ENCODE data around the gene PLCB4. TPM values are rescaled to one million over a fixed set of nuclear protein-coding genes. Genes with fewer than 3 reads are reported as not detected.

The PLCB4 gene
- total RNA-seq (2021): 14.9 and 18.6 TPM in 2 replicates
- Bru-seq, nascent RNA: percentile 68 among the genes with signal in this experiment
- BruChase-seq, experiment 1, labeled RNA remaining after a 2-hour chase: percentile 62 among the genes with signal in this experiment
- percentile 52 among the genes with signal in this experiment for BruChase-seq, experiment 2, labeled RNA remaining after a 6-hour chase
- long read RNA-seq, partial matches to known transcripts: 2 of 3 reads
- long read RNA-seq, other reads (novel, unspliced or antisense): 1 of 3 reads

DNA sequence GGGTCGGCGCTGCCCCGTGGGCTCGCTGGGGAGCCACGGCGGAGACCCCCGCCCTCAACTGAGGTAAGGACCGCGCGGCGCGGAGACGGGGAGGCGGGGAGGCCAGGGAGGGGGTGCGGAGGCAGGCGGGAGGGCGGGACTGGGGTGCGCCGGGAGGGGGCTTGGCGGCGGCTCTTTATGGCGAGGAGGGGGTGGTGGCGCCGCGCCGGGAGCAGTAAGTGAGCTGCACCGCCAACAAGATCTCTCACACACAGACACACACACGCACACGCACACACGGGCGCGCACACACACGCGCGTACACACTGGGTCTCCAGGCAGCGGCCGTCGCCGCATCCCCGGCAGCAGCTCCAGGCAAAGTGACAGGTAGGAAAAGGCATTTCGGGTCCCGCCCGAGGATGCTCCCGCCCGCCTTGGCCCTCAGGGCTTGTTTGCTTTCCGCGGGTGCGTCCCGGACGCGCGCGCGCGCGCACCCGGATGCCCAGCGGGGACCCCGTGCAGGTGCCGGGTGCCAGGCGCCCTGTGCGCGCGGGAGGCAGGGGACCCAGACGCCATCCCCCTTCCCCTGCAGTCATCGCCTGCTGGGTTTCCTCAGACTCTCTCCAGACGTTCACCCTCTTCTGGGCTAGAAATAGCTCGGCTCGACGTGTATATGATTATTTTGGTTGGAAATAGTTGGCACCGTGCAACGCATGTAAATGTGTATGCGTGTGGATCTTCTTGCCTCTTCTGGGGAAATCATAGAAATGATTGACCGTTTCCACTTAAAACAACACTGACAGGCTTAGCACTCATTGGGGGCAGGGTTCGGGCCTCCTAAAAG, at the start of gene PLCB4:
Gene PLCB4 (plus strand): TSS at position 247 of the 823 bp plus-strand sequence. CDS start 238,728 bp downstream, outside the sequence.
- Histone ChIP-seq H3K4me3 (peak within 1 kb of the TSS; percentile 67), H4K20me1 (ENCODE audit: insufficient read depth) (no peaks in the 10 kb centered on the region), H3K79me2 (ENCODE audit: low read depth) (peaks cover 17% of the 10 kb centered on the region; the same call in 1 of the 2 replicates), H3K36me3 (ENCODE audit: low read depth) (no peaks in the 10 kb centered on the region), H2AFZ (peak within 1 kb of the TSS; percentile 97), H3K27me3 (ENCODE audit: insufficient read depth, low read depth) (no peaks in the 10 kb centered on the region), H3K4me1 (replicated peaks; ENCODE audit: insufficient read depth) (peaks cover 19% of the 10 kb centered on the region), H3K9me2 (ENCODE audit: insufficient read depth) (no peaks in the 10 kb centered on the region), H3K27ac (peak within 1 kb of the TSS; percentile 25; the same call in 1 of the 2 replicates), H3K9me3 (ENCODE audit: insufficient read depth, low read depth) (no peaks in the 10 kb centered on the region), H3K4me2 (peak within 1 kb of the TSS; percentile 77), H3F3A (ENCODE audit: insufficient read depth, low read depth) (no peaks in the 10 kb centered on the region)
- DNase-seq: peak; percentile 76 to 84
- TF ChIP-seq, protein P1, sequence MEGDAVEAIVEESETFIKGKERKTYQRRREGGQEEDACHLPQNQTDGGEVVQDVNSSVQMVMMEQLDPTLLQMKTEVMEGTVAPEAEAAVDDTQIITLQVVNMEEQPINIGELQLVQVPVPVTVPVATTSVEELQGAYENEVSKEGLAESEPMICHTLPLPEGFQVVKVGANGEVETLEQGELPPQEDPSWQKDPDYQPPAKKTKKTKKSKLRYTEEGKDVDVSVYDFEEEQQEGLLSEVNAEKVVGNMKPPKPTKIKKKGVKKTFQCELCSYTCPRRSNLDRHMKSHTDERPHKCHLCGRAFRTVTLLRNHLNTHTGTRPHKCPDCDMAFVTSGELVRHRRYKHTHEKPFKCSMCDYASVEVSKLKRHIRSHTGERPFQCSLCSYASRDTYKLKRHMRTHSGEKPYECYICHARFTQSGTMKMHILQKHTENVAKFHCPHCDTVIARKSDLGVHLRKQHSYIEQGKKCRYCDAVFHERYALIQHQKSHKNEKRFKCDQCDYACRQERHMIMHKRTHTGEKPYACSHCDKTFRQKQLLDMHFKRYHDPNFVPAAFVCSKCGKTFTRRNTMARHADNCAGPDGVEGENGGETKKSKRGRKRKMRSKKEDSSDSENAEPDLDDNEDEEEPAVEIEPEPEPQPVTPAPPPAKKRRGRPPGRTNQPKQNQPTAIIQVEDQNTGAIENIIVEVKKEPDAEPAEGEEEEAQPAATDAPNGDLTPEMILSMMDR (conservative IDR thresholded peaks at IDR 0.05): no peak
- TF ChIP-seq EZH2 (IDR thresholded peaks at IDR 0.05; ENCODE audit: low read depth): no peak
- intact Hi-C loops (cut with micrococcal nuclease; ENCODE audit: unreplicated experiment): loop anchor here (2.0 kb wide), 1 partner anchor 290 kb away; no protein-coding TSS in a partner anchor
- CTCF ChIA-PET: interaction anchor here (0.6 to 1.0 kb wide), 3 partner anchors 17 to 225 kb away, joined by 3 read pairs; no protein-coding TSS in a partner anchor
- BruUV-seq (replicated peaks): no TSS peak
- POLR2A ChIA-PET (ENCODE audit: unreplicated experiment): no interaction called here

DNA sequence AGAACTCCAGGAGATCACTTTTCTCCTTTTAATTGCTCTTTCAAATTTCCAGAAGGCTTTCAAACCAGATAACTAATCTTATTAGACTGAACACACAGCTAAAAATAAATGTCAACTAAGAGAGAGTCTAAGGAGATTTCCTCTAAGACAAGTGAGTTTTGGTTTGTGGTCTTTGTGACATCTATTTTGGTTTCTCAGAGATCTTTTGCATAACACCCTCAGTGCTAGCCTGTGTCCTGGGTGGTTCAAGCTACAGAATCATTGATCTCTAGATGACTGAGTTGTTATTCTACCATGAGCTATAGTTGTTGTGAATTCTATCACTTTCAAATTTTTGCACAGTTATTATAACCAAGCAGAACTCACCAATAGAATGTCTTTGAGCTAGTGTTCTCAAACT, 49.1 kb upstream of the PLCB4 start:
- Histone ChIP-seq H3K9me3 (ENCODE audit: insufficient read depth, low read depth) (no peaks in the 10 kb centered on the region), H3K36me3 (ENCODE audit: low read depth) (no peaks in the 10 kb centered on the region), H3K27me3 (ENCODE audit: insufficient read depth, low read depth) (no peaks in the 10 kb centered on the region), H4K20me1 (ENCODE audit: insufficient read depth) (no peaks in the 10 kb centered on the region), H3K4me3 (no peak overlapping the region), H3K4me2 (no peak overlapping the region), H3K79me2 (ENCODE audit: low read depth) (no peaks in the 10 kb centered on the region), H3K27ac (no peak overlapping the region), H3K4me1 (replicated peaks; ENCODE audit: insufficient read depth) (0 out of 2 replicates have a peak, but pooled peaks cover 5% of the 10 kb centered on the region), H2AFZ (no peak overlapping the region), H3K9me2 (ENCODE audit: insufficient read depth) (no peaks in the 10 kb centered on the region), H3F3A (ENCODE audit: insufficient read depth, low read depth) (no peaks in the 10 kb centered on the region)
- intact Hi-C loops (cut with micrococcal nuclease; ENCODE audit: unreplicated experiment): no loop called here
- no peak for DNase-seq
- ChIA-PET POLR2A (ENCODE audit: unreplicated experiment) (no interaction called here), CTCF (no interaction called here)
- TF ChIP-seq, protein P1 (conservative IDR thresholded peaks at IDR 0.05): no peak
- TF ChIP-seq EZH2 (IDR thresholded peaks at IDR 0.05; ENCODE audit: low read depth): no peak
- no TSS peak for BruUV-seq (replicated peaks)

DNA sequence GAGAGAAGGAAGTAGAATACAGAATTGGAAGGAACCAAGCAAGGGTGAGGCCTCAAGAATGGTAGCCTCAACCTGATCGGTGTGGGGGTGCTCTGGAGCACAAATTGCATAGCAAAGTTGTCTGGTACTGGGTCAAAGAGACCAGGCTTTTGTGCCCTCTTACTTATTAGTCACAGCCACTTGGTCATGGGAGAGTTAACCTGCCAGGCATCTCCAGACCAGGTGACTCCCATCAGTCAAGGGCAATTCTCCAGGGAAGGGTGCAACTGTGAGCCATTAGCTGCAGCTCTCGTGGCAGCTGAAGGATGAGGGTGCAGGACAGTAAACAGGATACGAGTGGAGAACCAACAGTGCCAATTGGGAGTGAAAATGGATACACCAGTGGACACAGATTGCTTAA, 47.7 kb upstream of the PLCB4 start:
- intact Hi-C loops (cut with micrococcal nuclease; ENCODE audit: unreplicated experiment): no loop called here
- Histone ChIP-seq H4K20me1 (ENCODE audit: insufficient read depth) (no peaks in the 10 kb centered on the region), H3K4me3 (no peak overlapping the region), H3K27ac (no peak overlapping the region), H3K36me3 (ENCODE audit: low read depth) (no peaks in the 10 kb centered on the region), H3K27me3 (ENCODE audit: insufficient read depth, low read depth) (no peaks in the 10 kb centered on the region), H3K4me1 (replicated peaks; ENCODE audit: insufficient read depth) (peaks cover 11% of the 10 kb centered on the region), H3K9me2 (ENCODE audit: insufficient read depth) (no peaks in the 10 kb centered on the region; the same call in 1 of the 2 replicates), H3K79me2 (ENCODE audit: low read depth) (no peaks in the 10 kb centered on the region), H2AFZ (no peak overlapping the region), H3K9me3 (ENCODE audit: insufficient read depth, low read depth) (no peaks in the 10 kb centered on the region), H3F3A (ENCODE audit: insufficient read depth, low read depth) (no peaks in the 10 kb centered on the region), H3K4me2 (no peak overlapping the region)
- POLR2A ChIA-PET (ENCODE audit: unreplicated experiment): no interaction called here
- BruUV-seq (replicated peaks): no TSS peak
- no peak for DNase-seq
- CTCF ChIA-PET: no interaction called here
- TF ChIP-seq EZH2 (IDR thresholded peaks at IDR 0.05; ENCODE audit: low read depth): no peak
- TF ChIP-seq, protein P1 (conservative IDR thresholded peaks at IDR 0.05): no peak

Measured in PC-9 (cell line).